K562 (cell line): Measurements from ENCODE around the gene SORT1. TPM values are rescaled to one million over a fixed set of nuclear protein-coding genes. Genes with fewer than 3 reads are reported as not detected.

Experiments used
- ASH1L ChIP-seq: fragments of 450-650 bp; IDR thresholded peaks from 2 replicates; pipeline ENCODE4 v1.6.1; 2018; ENCODE audit warnings: borderline replicate concordance, mild to moderate bottlenecking, low read depth; ENCODE audit not compliant: partially characterized antibody
- BACH1 ChIP-seq: fragments of 200-800 bp; sonication (Bioruptor generic); IDR thresholded peaks from 2 replicates; pipeline ENCODE4 v1.6.1; 2016; ENCODE audit warnings: missing genetic modification characterization, missing compliant biosample characterization
- C11orf30 ChIP-seq: fragments of 450-650 bp; IDR thresholded peaks from 2 replicates; pipeline ENCODE4 v1.6.1; 2016; ENCODE audit warnings: low read depth, mild to moderate bottlenecking
- DACH1 ChIP-seq: fragments of 450-650 bp; IDR thresholded peaks from 2 replicates; pipeline ENCODE4 v1.6.1; 2018; ENCODE audit not compliant: partially characterized antibody
- ETV6 ChIP-seq, 3 experiments: fragments of 150-350 bp in 1 of 3; sonication (generic) in 1 of 3; formaldehyde crosslinking in 1 of 3; IDR thresholded peaks; 2 replicates each; pipeline versions ENCODE4 v1.6.1 to v1.8.0; 2014 to 2022; ENCODE audit warnings: borderline replicate concordance in 2 of 3, low read depth in 2 of 3, antibody characterized with exemption in 1 of 3, low read length in 1 of 3, mild to moderate bottlenecking in 1 of 3, missing genetic modification reagents in 1 of 3
- HMG20A ChIP-seq: fragments of 450-650 bp; formaldehyde crosslinking; conservative IDR thresholded peaks from 2 replicates; pipeline ENCODE4 v1.4.0; 2020; ENCODE audit warnings: mild to moderate bottlenecking, mixed read lengths
- HNRNPK ChIP-seq: fragments of 200-400 bp; formaldehyde crosslinking; IDR thresholded peaks from one replicate; pipeline ENCODE4 v1.6.1; 2018; ENCODE audit warnings: mild to moderate bottlenecking, low read depth, low read length; ENCODE audit not compliant: poor library complexity, severe bottlenecking
- IFI16 ChIP-seq: fragments of 250-450 bp; sonication (Bioruptor Pico); IDR thresholded peaks from 2 replicates; pipeline ENCODE4 v2.1.2; 2022; ENCODE audit warnings: mild to moderate bottlenecking, inconsistent platforms
- KDM1A ChIP-seq, 2 experiments: fragments of 450-650 bp; IDR thresholded peaks; 2 replicates each; pipeline ENCODE4 v1.6.1; 2016; ENCODE audit warnings: mild to moderate bottlenecking in 2 of 2
- KDM2B ChIP-seq: fragments of 250-450 bp; sonication (Bioruptor Pico); IDR thresholded peaks from 2 replicates; pipeline ENCODE4 v1.8.0; 2021; ENCODE audit warnings: mild to moderate bottlenecking, moderate library complexity
- MEF2D ChIP-seq: conservative IDR thresholded peaks from 2 replicates; pipeline ENCODE4 v1.6.1; 2016; ENCODE audit warnings: low read depth, missing genetic modification characterization, missing compliant biosample characterization
- NCOA4 ChIP-seq: fragments of 450-650 bp; IDR thresholded peaks from 2 replicates; pipeline ENCODE4 v1.6.1; 2018; ENCODE audit warnings: mild to moderate bottlenecking; ENCODE audit not compliant: partially characterized antibody
- NFE2 ChIP-seq: IDR thresholded peaks from 2 replicates; pipeline ENCODE4 v1.6.1; 2014; ENCODE audit warnings: antibody characterized with exemption, low read depth
- SMAD4 ChIP-seq: fragments of 250-450 bp; sonication (Bioruptor Pico); conservative IDR thresholded peaks from 2 replicates; pipeline ENCODE4 v1.8.0; 2021; ENCODE audit warnings: inconsistent platforms, mild to moderate bottlenecking, moderate library complexity
- SMARCA5 ChIP-seq: fragments of 450-650 bp; IDR thresholded peaks from 2 replicates; pipeline ENCODE4 v1.6.1; 2016
- SMARCB1 ChIP-seq: IDR thresholded peaks from 2 replicates; pipeline ENCODE4 v1.6.1; 2011; ENCODE audit warnings: improper control_type of control experiment, low read depth; ENCODE audit not compliant: insufficient read length
- SOX6 ChIP-seq: fragments of 450-650 bp; IDR thresholded peaks from 2 replicates; pipeline ENCODE4 v1.6.1; 2014; ENCODE audit warnings: mild to moderate bottlenecking
- SRSF1 ChIP-seq: fragments of 200-400 bp; formaldehyde crosslinking; IDR thresholded peaks from 2 replicates; pipeline ENCODE4 v1.6.1; 2017; ENCODE audit warnings: mild to moderate bottlenecking, low read depth, low read length, moderate library complexity
- TBP ChIP-seq: optimal IDR thresholded peaks from 2 replicates; pipeline ENCODE3; 2011; ENCODE audit warnings: low read depth, low read length, improper control_type of control experiment
- TCF3 ChIP-seq: sonication (generic); formaldehyde crosslinking; IDR thresholded peaks from 2 replicates; pipeline ENCODE4 v1.4.0; 2020; ENCODE audit warnings: mild to moderate bottlenecking, missing genetic modification reagents
- THRAP3 ChIP-seq: fragments of 450-650 bp; IDR thresholded peaks from 2 replicates; pipeline ENCODE4 v1.6.1; 2016; ENCODE audit warnings: mild to moderate bottlenecking, inconsistent platforms, borderline replicate concordance
- ZNF232 ChIP-seq: sonication (generic); formaldehyde crosslinking; IDR thresholded peaks from 2 replicates; pipeline ENCODE4 v1.8.0; 2022; ENCODE audit warnings: mild to moderate bottlenecking, missing genetic modification reagents
- ZNF274 ChIP-seq: IDR thresholded peaks from 2 replicates; pipeline ENCODE4 v1.6.1; 2011; ENCODE audit warnings: low read depth, mild to moderate bottlenecking, low read length, moderate library complexity, borderline replicate concordance
- polyA plus RNA-seq, 8 experiments: library from polyadenylated mRNA; depleted of rRNA in 4 of 8; stranded (reverse) in 5 of 8; unstranded in 3 of 8; fragments of >200 nt; fragmentation: Nextera tagmentation in 2 of 8; fragmentation: Illumina TruSeq in 1 of 8; extraction: Ambion mirVana in 2 of 8; extraction: Trizol in 1 of 8; gene quantifications; 2 replicates each; pipeline versions ENCODE4 v1.2.1 to v1.2.3, GENCODE V29; 2011 to 2014; ENCODE audit warnings: inconsistent platforms in 1 of 8, missing spikeins in 1 of 8
- total RNA-seq, 7 experiments: library from RNA; depleted of rRNA in 6 of 7; stranded (reverse); fragments of >200 nt in 6 of 7; fragmentation: Illumina TruSeq in 2 of 7; extraction: Trizol in 2 of 7; gene quantifications; 2 replicates each; pipeline versions ENCODE4 v1.2.1 to v1.2.3, GENCODE V29; 2011 to 2021; ENCODE audit warnings: low replicate concordance in 1 of 7
- TF ChIP-seq, protein P1 (sequence below), 2 experiments: fragments of 450-650 bp in 1 of 2; sonication (generic) in 1 of 2; formaldehyde crosslinking; conservative IDR thresholded peaks; 2 replicates each; pipeline versions ENCODE4 v1.4.0 to v1.8.1; 2020 to 2022; ENCODE audit warnings: mild to moderate bottlenecking in 1 of 2, missing genetic modification reagents in 1 of 2
- TF ChIP-seq, protein P2 (sequence below), 2 experiments: fragments of 250-450 bp in 1 of 2; fragments of 450-650 bp in 1 of 2; sonication (Bioruptor Pico) in 1 of 2; IDR thresholded peaks; 2 replicates each; pipeline versions ENCODE4 v1.6.1 to v1.8.0; 2016 to 2021; ENCODE audit warnings: mild to moderate bottlenecking in 2 of 2, moderate library complexity in 2 of 2, missing compliant biosample characterization in 1 of 2, missing genetic modification characterization in 1 of 2
- TF ChIP-seq, protein P3 (sequence below): sonication (generic); formaldehyde crosslinking; IDR thresholded peaks from 2 replicates; pipeline ENCODE4 v1.4.0; 2020; ENCODE audit warnings: mild to moderate bottlenecking, missing genetic modification reagents

Gene SORT1
- total and polyA plus RNA-seq, 9 of the 15 experiments (the other 6 are each of a cell fraction or from before 2014, with no cell fraction given): 27.4 to 112 (median 65.0) TPM

DNA sequence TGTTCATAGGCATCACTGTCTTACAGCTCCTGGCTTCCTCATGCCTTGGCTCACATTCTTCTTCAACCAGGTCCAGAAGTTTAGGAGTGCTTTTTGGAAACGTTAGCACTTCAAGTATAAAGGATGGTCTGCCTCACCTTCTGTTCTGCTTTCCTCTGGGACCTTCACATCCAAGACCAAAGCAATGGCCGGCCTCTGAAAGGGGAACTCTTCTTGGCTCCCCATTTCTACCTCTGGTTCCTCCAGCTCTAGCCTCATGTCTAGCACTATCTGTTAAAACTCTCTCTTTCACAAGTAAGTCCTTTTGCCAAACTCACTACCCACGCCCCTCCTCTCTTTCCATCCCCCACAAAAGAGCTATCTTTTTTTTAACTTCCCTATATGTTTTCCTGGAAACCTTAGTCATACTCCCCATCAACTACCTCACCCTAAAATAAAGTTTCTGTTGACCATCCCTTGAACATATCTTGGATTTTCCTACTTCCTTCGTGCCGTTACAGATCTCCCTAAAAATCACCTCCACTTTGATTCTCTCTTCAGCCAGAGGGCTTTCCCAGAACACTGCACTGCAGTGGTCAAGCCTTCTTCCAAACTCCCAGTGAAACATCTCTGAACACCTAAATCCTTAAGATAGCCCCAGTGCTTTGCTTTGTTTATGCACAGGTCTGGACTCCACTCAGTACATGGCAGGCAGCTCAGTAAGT, 7.9 kb downstream of the SORT1 start (continued):
- TF ChIP-seq, protein P1, sequence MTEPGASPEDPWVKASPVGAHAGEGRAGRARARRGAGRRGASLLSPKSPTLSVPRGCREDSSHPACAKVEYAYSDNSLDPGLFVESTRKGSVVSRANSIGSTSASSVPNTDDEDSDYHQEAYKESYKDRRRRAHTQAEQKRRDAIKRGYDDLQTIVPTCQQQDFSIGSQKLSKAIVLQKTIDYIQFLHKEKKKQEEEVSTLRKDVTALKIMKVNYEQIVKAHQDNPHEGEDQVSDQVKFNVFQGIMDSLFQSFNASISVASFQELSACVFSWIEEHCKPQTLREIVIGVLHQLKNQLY (CRISPR knock-in tag; conservative IDR thresholded peaks at IDR 0.05): no peak
- TF ChIP-seq ETV6 (IDR thresholded peaks at IDR 0.05; ENCODE audit: borderline replicate concordance in 1 of 2, low read depth in 2 of 2, low read length in 1 of 2) (peak; percentile 65 to 84), ETV6 (CRISPR knock-in tag; IDR thresholded peaks at IDR 0.05; ENCODE audit: borderline replicate concordance) (no peak), C11orf30 (peak; percentile 89), SMARCB1 (no peak), ZNF232 (no peak), HNRNPK (no peak), BACH1 (tag) (peak; percentile 59; the same call in 1 of the 2 replicates), HMG20A (CRISPR knock-in tag) (no peak), NFE2 (peak; percentile 93), NCOA4 (no peak), ZNF274 (0 out of 2 replicates have a peak, but pooled peaks have one; percentile 36), KDM2B (no peak), SRSF1 (no peak), ASH1L (peak; percentile 23), SOX6 (peak; percentile 79; the same call in 1 of the 2 replicates), SMAD4 (CRISPR knock-in tag) (peak; percentile 45; the same call in 1 of the 2 replicates), IFI16 (0 out of 2 replicates have a peak, but pooled peaks have one; percentile 49), SMARCA5 (peak; percentile 36; the same call in 1 of the 2 replicates), TBP (peak; percentile 84), THRAP3 (peak; percentile 13; the same call in 1 of the 2 replicates), TCF3 (CRISPR knock-in tag) (peak; percentile 60), DACH1 (no peak), MEF2D (tag) (peak; percentile 76; the same call in 1 of the 2 replicates), KDM1A (IDR thresholded peaks at IDR 0.05) (peak in 1 of 2 experiments; percentile 75; a peak in 2 of 4 replicates)
- TF ChIP-seq, protein P2, sequence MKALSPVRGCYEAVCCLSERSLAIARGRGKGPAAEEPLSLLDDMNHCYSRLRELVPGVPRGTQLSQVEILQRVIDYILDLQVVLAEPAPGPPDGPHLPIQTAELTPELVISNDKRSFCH (CRISPR knock-in tag; IDR thresholded peaks at IDR 0.05): no peak
- TF ChIP-seq, protein P2 (tag; IDR thresholded peaks at IDR 0.05): peak; percentile 70
- TF ChIP-seq, protein P3, sequence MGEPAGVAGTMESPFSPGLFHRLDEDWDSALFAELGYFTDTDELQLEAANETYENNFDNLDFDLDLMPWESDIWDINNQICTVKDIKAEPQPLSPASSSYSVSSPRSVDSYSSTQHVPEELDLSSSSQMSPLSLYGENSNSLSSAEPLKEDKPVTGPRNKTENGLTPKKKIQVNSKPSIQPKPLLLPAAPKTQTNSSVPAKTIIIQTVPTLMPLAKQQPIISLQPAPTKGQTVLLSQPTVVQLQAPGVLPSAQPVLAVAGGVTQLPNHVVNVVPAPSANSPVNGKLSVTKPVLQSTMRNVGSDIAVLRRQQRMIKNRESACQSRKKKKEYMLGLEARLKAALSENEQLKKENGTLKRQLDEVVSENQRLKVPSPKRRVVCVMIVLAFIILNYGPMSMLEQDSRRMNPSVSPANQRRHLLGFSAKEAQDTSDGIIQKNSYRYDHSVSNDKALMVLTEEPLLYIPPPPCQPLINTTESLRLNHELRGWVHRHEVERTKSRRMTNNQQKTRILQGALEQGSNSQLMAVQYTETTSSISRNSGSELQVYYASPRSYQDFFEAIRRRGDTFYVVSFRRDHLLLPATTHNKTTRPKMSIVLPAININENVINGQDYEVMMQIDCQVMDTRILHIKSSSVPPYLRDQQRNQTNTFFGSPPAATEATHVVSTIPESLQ (CRISPR knock-in tag): no peak
